ENCODE measurements around the gene MAD1L1. TPM values are rescaled to one million over a fixed set of nuclear protein-coding genes. Genes with fewer than 3 reads are reported as not detected.

The MAD1L1 gene
- total RNA-seq, 1 donor from 2014 or later: 53.8 TPM

- Mint-ChIP-seq H3K27me3 (ENCODE audit: low read depth) (no peaks in the 10 kb centered on the region), H3K4me1 (peaks cover 5% of the 10 kb centered on the region), H3K4me3 (no peak overlapping the region), H3K27ac (ENCODE audit: unreplicated experiment) (no peak overlapping the region), H3K9me3 (no peaks in the 10 kb centered on the region), H3K36me3 (ENCODE audit: low read depth) (no peaks in the 10 kb centered on the region)
- DNase-seq (ENCODE audit: low read depth, low spot score): no peak
- TF ChIP-seq, protein P1, sequence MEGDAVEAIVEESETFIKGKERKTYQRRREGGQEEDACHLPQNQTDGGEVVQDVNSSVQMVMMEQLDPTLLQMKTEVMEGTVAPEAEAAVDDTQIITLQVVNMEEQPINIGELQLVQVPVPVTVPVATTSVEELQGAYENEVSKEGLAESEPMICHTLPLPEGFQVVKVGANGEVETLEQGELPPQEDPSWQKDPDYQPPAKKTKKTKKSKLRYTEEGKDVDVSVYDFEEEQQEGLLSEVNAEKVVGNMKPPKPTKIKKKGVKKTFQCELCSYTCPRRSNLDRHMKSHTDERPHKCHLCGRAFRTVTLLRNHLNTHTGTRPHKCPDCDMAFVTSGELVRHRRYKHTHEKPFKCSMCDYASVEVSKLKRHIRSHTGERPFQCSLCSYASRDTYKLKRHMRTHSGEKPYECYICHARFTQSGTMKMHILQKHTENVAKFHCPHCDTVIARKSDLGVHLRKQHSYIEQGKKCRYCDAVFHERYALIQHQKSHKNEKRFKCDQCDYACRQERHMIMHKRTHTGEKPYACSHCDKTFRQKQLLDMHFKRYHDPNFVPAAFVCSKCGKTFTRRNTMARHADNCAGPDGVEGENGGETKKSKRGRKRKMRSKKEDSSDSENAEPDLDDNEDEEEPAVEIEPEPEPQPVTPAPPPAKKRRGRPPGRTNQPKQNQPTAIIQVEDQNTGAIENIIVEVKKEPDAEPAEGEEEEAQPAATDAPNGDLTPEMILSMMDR (conservative IDR thresholded peaks at IDR 0.05): no peak
These were observed 109.4 kb downstream of the MAD1L1 start for GRCh38 chr7:2123360-2123759.

- DNase-seq (ENCODE audit: low read depth, low spot score): no peak
- no peak overlapping the region for H3K27ac Mint-ChIP-seq (ENCODE audit: unreplicated experiment)
- H3K36me3 Mint-ChIP-seq (ENCODE audit: low read depth): no peaks in the 10 kb centered on the region
- TF ChIP-seq, protein P1 (conservative IDR thresholded peaks at IDR 0.05): no peak
- H3K9me3 Mint-ChIP-seq: no peaks in the 10 kb centered on the region
- H3K4me3 Mint-ChIP-seq: no peak overlapping the region
- no peaks in the 10 kb centered on the region for H3K27me3 Mint-ChIP-seq (ENCODE audit: low read depth)
- H3K4me1 Mint-ChIP-seq: peaks cover 1% of the 10 kb centered on the region
These were observed 110.1 kb downstream of the MAD1L1 start for GRCh38 chr7:2122651-2123050.

- Mint-ChIP-seq H3K9me3 (no peaks in the 10 kb centered on the region), H3K4me1 (peaks cover 5% of the 10 kb centered on the region), H3K27me3 (ENCODE audit: low read depth) (no peaks in the 10 kb centered on the region), H3K36me3 (ENCODE audit: low read depth) (no peaks in the 10 kb centered on the region), H3K27ac (ENCODE audit: unreplicated experiment) (no peak overlapping the region), H3K4me3 (no peak overlapping the region)
- DNase-seq (ENCODE audit: low read depth, low spot score): no peak
- TF ChIP-seq, protein P1 (conservative IDR thresholded peaks at IDR 0.05): no peak
These were observed 111.6 kb downstream of the MAD1L1 start for GRCh38 chr7:2120841-2121830.

- TF ChIP-seq, protein P1 (conservative IDR thresholded peaks at IDR 0.05): no peak
- Mint-ChIP-seq H3K4me1 (peaks cover 5% of the 10 kb centered on the region), H3K27me3 (ENCODE audit: low read depth) (no peaks in the 10 kb centered on the region), H3K36me3 (ENCODE audit: low read depth) (no peaks in the 10 kb centered on the region), H3K9me3 (no peaks in the 10 kb centered on the region), H3K27ac (ENCODE audit: unreplicated experiment) (peak overlapping the region; percentile 75), H3K4me3 (no peak overlapping the region)
- DNase-seq (ENCODE audit: low read depth, low spot score): no peak
These were observed 112.5 kb downstream of the MAD1L1 start for GRCh38 chr7:2120251-2120660.

GRCh38 chr7:2118630-2119190, 114.0 kb downstream of the MAD1L1 start:
- peaks cover 10% of the 10 kb centered on the region for H3K4me1 Mint-ChIP-seq
- no peaks in the 10 kb centered on the region for H3K9me3 Mint-ChIP-seq
- DNase-seq (ENCODE audit: low read depth, low spot score): no peak
- no peaks in the 10 kb centered on the region for H3K27me3 Mint-ChIP-seq (ENCODE audit: low read depth)
- peaks cover 10% of the 10 kb centered on the region for H3K36me3 Mint-ChIP-seq (ENCODE audit: low read depth)
- TF ChIP-seq, protein P1 (conservative IDR thresholded peaks at IDR 0.05): no peak
- H3K4me3 Mint-ChIP-seq: no peak overlapping the region
- peak overlapping the region; percentile 94 for H3K27ac Mint-ChIP-seq (ENCODE audit: unreplicated experiment)

All from neural crest cell (in vitro differentiated cells).